Right renal cortex interstitium (tissue), 3 donors: ENCODE measurements around the gene CYP1A1. TPM values are rescaled to one million over a fixed set of nuclear protein-coding genes. Genes with fewer than 3 reads are reported as not detected.
A peak's percentile ranks its signal among the peaks of the same experiment; 100 is the strongest.
"Not testable (repeated sequence)": the region's sequence is repeated elsewhere in the genome, so short reads cannot be mapped to it uniquely, and the experiment has no call there.

Source experiments
- DNase-seq, 3 donors: peaks; one replicate each; pipeline ENCODE4 v3.0.0-alpha.2; 2013; ENCODE audit warnings: low read depth in 3 of 3, low spot score in 2 of 3
- polyA plus RNA-seq, 3 donors: library from polyadenylated mRNA; unstranded; fragments of 120-200 nt; gene quantifications; one replicate each; pipeline ENCODE4 v1.2.1, GENCODE V29; 2013; ENCODE audit not compliant: insufficient read length in 3 of 3

Gene CYP1A1
- polyA plus RNA-seq, 3 donors = 0.07 TPM; not detected in 1

DNA sequence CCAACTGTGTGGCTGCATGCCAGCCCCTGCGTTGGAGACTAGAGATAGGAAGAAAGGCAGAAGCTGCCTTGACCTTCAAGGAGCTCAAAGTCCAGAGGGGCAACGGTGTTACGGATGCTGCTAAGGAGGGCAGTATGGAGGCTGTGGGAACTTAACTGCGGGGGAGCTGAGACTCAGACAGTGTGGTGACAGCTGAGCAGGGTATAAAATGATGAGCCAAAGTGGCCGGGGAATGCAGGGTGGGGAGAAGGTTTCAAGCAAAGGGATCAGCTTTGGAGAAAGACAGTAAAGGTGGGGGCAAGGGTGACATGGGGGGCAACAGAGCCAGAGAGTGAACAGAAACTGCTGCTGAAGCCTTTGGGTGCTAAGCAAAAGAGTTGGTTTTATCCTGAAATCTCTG is 17.1 kb upstream of the CYP1A1 start:
- no peak for DNase-seq

DNA sequence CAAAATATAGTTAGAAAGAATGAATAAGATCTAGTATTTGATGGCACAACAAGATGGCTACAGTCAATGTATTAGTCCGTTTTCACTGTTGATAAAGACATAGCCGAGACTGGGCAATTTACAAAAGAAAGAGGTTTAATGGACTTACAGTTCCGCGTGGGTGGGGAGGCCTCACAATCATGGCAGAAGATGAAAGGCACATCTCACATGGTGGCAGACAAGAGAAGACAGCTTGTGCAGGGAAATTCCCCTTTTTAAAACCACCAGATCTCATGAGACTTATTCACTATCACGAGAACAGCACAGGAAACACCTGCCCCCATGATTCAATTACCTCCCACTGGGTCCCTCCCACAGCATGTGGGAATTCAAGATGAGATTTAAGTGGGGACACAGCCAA is 12.9 kb upstream of the CYP1A1 start:
- DNase-seq = not testable (repeated sequence)

DNA sequence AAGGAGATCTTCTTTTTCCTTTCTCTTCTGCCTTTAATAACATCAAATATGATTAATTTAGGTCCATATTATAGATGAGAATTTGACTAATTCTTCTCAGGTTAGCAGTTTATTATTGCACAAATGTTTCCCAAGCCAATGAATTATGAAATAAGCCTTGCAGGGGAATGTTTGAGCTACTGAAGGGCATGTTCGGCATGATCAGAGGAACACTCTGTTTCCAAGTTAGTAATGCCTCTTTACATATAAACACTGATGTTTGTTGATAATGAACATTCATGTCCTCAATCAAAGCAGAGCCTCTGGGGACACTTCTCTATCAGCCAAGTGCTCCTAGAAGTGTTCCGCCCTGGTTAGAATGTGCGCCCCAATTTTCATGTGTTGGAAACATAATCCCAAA is 10.0 kb upstream of the CYP1A1 start:
- no peak for DNase-seq

DNA sequence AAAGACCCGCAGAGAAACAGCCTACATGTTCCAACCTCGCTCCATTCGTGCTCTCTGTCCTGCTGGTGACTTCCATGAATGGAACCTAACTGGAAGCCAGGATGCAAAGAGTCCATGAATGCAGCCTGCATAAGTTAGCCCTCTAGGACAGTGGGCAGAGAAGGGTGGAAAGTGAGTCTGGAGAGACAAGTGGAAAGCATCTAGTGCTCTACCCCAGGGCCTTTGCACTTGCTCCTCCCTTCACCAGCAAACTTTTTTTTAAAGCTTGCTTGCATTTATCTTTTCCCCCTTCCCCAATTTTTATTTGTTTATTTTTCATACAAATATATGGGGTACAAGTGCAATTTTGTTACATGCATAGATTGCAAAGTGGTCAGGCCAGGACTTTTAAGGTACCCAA is 7.9 kb upstream of the CYP1A1 start:
- DNase-seq = no peak

DNA sequence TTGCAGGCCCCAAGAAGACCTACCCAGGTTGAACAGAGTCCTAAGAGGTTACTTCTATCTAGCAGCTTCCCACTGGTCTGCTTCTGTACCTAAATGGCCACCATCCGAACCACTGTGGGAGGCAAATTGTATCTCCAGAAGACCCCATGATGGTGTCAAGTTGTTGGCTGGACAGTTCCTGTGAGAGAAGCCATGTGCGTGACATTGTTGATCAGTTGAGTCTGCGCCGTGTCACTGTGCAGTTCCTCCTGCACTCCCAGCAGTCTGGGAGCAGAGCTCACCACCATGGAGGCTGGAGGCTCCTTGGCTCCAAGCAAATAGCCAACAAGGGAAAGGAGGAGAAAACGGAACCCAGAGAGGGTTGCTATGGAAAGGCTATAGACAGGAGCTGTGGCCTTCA is 7.5 kb upstream of the CYP1A1 start:
- DNase-seq = no peak

DNA sequence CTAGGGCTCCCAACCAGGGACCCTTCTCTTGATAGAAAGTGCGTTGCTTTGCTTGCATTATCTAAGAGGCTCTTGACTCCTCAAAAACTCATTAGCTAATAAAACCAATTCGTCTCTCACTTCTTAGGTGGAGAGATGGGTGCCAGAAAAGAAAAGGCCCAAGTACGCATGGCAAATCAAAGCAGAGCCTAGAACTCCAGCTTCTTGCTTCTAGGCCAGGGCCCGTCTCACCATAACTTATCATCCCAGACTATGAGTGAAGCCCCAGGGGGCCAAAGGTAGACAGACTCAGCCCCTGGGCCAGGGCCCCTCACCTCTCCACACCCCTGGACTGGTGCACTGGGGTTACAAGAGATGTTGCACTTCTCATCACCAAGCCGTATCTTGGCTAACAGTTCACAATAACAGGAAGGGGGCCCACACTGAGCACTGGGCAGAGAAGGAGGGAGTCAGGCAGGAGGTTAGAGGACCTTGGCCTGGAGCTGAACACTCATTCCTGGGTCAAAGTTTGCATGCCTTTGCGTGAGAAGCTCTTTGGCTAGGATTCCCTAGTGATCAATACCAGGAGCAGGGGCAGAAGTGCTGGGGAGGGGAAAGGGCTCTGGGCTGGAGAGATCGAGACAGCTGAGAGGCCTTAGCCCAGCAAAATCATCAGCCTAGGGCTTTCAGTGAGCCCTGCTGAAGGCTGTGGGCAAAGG is 5.4 kb upstream of the CYP1A1 start:
- DNase-seq = no peak

DNA sequence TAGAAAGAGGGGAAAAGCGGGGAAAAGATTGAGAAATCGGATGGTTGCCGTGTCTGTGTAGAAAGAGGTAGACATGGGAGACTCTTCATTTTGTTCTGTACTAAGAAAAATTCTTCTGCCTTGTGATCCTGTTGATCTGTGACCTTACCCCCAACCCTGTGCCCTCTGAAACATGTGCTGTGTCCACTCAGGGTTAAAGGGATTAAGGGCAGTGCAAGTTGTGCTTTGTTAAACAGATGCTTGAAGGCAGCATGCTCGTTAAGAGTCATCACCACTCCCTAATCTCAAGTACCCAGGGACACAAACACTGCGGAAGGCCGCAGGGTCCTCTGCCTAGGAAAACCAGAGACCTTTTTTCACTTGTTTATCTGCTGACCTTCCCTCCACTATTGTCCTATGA is 4.0 kb upstream of the CYP1A1 start:
- not testable (repeated sequence) for DNase-seq

DNA sequence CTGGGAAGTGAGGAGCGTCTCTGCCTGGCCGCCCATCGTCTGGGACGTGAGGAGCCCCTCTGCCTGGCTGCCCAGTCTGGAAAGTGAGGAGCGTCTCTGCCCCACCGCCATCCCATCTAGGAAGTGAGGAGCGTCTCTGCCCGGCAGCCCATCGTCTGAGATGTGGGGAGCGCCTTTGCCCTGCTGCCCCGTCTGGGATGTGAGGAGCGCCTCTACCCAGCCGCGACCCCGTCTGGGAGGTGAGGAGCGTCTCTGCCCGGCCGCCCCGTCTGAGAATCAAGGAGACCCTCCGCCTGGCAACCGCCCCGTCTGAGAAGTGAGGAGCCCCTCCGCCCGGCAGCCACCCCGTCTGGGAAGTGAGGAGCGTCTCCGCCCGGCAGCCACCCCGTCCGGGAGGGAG is 3.4 kb upstream of the CYP1A1 start:
- not testable (repeated sequence) for DNase-seq

DNA sequence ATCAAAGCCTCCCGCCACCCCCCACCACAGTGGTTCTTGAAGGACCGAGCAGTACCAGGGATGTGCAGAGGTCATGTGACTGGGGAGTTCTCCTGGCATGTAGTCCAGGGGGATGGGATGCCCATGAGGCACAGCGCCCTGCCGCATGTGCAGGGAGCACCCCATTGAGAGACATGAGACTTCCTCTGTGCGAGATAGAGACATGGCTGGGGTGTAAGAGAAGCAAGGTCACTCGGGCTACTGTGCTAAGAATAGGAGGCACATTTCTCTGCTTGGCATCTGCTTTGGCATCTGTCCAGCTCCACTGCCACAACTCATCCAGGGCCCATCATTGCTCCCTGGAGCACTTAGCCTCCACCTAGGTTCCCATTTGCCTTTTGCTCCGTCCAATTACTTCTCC is 2.4 kb upstream of the CYP1A1 start:
- DNase-seq = no peak

DNA sequence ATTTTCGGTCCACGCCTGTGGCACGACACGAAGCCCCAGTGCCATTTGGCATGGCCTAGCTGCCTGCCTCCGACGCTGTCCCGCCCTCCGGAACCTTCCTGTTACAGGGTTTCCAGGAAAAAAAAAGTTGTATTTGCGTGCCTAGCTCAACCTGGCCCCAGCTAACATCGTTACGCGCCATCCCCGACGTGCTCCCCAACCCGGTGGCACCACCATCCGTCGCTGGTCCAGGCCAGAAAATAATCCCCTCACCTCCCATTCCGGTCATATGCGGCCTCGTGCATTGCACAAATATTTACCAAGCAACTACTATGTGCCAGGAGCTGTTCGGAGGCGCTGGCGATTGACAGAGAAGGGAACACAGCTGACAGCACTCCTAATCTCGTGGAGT is 1.4 kb upstream of the CYP1A1 start:
- no peak for DNase-seq

DNA sequence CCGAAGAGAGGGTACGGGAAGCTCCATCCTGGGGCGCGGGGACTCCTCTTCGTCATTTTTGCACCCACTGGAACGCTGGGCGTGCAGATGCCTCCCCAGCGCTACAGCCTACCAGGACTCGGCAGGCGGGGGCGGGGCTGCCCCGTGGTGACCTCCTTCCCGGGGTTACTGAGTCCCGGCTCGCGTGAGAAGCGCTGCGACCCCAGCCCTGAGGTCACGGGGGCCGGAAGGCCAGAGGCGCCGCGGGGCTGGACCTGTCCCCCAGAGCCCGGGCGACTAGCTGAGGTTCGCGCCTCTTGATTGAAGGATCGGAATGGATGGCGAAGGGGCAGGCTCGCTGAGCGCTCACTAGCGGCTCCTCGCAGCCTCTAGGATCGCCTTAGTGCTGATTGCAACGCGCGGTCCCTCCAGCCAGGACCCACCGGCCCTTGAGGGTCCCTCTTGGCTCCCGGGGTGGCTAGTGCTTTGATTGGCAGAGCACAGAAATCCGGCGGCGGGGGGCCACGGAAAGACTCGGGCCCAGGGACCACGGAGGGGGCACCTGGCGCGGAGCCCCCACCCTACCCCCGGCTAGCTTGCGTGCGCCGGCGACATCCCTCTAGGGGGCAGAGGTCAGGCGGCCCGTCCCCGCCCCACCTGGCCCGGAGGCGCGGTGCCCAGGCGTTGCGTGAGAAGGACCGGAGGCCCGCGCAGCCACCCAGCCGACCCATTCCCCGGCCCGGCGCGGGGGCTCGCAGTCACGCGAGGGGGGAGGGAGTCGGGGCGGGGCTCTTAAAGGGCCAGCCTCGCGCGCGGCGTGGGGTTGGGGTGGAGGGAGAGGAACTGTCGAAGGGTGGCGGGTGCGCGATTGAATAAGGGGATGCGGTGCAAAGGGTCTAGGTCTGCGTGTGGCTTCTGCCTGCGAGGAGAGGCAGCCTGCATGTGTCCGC is 781 bp upstream of the CYP1A1 start:
- no peak for DNase-seq

DNA sequence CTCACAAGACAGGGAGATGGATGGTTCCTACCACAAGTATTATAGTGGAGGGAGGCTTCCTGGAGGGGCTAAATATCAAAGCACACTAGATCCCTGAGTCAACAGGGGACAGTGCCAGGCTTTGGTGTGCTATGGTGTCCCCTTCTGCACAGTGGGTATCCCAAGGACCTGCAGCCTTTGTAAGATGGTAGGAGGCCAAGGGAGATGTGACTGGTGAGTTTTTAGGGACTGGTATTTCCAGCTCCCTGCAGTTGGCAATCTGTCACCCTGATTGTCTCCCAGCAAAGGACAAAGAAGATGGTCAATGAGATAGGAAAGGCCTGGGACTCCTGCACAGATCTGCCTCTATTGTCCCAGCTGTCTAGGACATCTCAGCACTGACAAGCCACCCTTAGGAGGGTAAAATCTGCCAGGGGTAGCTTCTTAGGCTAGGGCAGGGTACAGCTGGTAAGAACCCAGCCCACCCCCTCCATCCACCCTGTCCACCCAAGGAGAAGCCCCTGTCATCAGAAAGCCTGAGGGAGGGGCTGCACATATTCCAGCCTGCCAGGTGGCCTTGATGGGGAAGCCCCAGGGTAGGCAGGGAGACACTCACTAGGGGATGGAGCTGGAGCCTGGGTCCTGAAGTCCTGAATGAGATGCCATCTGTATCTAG is 631 bp downstream of the CYP1A1 start:
- no peak for DNase-seq

DNA sequence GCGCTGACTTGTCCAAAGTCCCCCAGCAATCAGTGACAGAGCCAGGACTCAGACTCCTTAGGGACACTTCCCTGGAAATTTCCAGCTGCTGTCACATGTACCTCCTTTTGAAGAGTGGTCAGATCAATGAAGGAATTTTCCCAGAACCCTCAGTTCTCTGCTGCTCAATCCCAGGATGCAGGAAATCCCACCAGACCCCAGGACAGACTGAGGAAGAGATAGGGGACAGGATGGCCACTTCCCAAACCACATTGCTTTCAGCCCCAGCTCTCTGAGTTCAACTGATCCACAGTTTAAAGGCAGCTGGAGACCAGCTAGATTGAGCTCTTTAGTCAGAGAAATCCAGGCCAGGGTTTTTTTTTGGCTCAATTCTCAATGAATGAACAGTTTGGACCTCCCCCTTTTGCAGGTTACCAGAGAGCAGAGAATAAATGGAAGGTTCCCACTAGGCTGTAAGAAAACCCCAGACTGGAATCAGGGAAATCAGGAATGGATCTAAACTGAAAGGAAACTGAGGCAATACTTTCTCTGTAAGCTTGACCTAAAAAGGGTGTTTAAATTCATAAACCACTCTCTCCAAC is 1.5 kb downstream of the CYP1A1 start:
- peak in 2 of 3 donors; percentile 32 to 59 for DNase-seq

DNA sequence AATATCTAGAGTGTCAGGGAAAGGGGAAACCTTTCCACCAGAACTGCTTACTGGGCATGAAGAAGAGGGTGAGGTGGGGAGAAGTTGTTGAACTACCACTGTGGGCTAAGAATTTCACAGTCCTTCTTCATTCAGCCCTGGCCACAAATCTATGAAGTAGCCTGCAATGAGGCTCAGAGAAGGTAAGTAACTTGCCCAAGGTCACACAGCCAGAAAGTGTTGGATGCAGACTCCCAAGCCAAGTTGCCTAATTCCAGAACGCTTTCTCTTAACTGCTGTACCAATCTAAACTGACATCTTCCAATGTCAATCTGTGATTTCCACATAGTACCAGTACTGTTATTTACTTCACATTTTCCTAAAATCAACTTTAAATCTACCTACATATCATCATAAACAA is 2.1 kb downstream of the CYP1A1 start:
- no peak for DNase-seq

DNA sequence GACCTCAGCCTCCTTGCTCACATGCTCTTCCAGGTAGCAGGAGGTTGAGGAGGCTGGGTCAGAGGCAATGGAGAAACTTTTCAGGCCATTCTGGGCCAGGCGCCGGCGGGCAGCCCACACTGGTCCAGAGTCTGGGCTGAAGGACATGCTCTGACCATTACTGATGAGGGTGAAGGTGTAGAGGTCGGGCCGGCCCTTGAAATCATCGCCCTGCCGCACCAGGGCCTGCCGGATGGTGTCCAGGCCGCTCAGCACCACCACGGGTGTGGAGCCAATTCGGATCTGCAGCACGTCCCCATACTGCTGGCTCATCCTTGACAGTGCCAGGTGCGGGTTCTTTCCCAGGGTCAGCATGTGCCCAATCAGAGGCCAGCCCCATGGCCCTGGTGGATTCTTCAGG is 2.7 kb downstream of the CYP1A1 start:
- DNase-seq = no peak

DNA sequence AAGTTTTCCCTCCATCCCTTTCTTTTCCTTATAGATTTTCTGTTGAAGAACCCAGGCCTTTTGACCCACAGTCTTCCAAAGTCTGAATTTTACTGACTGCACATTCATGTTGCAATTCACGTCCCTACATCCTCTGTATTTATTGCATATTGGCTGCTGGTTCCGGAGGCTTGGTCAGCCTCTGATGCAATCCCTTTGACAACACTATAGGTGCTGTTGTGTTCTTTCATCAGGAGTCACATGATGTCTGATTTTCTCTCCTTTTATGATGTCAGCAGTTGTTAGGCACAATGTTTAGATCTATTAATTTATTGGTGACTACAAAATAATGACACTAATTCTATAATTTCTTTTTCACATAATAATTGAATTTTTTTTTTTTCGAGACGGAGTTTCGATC is 8.7 kb downstream of the CYP1A1 start:
- DNase-seq = no peak

DNA sequence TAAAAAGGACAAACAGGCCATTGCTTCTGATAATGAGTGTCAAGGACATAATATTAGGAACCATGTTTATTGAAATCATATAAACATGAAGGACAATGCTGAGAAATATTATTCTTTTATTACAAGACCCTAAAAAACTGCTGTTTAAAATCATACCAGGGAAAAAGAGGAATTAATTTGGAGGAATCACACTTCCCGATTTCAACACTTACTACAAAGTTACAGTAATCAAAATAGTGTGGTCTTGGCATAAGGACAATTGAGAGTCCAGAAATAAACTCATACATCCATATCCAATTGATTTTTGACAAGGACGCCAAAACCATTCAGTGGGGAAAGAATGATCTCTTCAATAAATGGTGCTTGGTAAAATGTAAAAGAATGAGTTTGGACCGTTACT is 13.0 kb downstream of the CYP1A1 start:
- DNase-seq = no peak

DNA sequence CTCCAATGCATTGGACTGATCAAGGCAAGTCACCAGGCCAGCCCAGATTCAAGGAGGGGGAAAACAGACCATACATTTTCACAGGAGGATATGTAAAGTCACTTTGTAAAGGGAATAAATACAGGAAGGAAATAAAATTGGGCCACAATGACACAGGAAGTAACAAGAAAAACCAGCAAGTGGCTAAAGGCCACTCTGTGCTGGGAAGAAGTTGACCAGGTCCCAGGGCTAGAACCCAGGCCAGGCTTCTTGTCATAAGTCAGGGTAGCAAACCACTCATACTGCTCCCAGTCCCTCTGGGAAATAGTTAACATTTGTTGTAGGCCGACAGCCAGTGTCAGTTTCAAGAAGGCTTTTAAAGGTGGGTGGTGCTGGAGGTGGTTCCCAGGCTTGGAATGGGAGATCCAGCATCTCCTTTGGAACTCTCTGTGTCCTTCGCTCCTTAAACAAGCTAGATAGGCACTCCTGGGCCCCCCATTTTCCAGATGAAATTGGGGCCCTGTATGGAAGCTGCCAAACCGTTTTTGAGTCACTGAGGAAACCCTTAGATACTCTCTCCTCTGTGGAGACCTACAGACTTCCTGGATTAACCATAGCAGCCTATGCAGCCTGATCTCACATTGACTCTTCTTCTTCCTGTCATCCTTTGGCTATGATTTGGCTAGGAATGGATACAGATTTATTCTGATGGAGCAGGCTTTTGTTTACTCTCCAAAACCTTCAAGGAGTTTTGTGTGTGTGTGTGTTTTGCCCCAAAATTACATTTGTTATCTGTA is 14.8 kb downstream of the CYP1A1 start:
- DNase-seq = no peak

DNA sequence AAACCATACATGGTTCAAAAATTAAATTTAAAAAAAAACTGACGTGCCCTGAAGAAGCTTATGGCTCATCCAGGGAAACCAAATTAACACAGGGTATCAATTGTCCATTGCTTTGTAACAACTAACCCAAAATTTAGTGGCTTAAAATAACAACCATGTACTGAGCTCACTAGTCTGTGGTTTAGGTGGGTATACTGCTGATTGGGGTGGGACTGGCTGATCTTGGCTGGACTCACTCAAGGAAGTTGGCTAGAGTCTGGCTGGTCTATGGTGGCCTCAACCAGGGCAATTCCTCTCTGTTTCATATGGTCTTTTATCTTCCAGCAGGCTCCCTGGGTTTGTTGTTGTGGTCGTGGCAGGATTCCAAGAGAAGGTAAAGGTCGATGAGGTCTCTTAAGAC is 15.4 kb downstream of the CYP1A1 start:
- DNase-seq = no peak

DNA sequence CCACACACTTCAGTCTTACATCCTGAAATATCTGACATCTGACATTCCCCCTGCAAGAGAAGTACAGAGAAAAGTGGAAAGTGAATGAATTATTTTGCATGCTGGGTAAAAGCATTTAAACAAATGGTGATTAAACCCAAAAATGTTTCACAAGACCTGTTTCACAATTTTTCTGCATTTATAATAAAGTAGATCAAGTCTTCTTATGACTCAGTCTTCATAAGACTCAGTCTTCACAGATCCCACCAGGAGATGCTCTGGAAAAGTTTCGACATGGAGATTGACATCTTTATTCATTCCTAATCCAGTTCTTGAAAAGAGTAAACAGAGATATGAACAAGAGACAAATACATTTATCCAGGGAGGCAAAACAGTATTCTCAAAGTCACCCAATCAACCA is 16.3 kb downstream of the CYP1A1 start:
- DNase-seq = no peak

DNA sequence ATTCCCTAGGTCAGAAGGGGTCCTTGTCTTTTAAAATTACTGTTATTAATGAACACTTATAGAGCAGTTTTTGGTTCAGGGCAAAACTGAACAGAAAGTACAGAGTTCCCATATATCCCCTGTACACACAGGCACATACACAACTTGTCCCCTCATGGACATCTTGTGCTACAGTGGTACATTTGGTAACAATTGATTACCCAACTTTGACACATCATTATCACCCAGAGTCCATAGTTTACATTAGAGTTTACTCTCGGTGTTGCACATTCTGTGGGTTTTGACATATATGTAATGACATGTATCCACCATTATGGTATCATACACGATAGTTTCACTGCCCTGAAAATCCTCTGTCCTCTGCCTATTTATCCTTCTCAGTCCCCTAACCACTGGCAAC is 28.5 kb downstream of the CYP1A1 start:
- DNase-seq = no peak
